Right atrium auricular region (tissue), 2 donors: ENCODE data around the gene ATF4. TPM values are rescaled to one million over a fixed set of nuclear protein-coding genes. Genes with fewer than 3 reads are reported as not detected.

Experiments used
- DNase-seq: peaks from one replicate; pipeline ENCODE4 v3.0.0-alpha.2; 2019; ENCODE audit warnings: low spot score
- H3K27ac ChIP-seq, 2 donors: fragments of 200-600 bp; sonication (generic); 1 replicate in 1 of 2; 2 replicates in 1 of 2; pipeline ENCODE4 v1.5.1; 2016 to 2019
- H3K27me3 ChIP-seq, 2 donors: fragments of 200-600 bp; sonication (generic); one replicate each; pipeline versions ENCODE4 v1.5.1 to v1.6.0; 2017 to 2019
- H3K36me3 ChIP-seq: fragments of 200-600 bp; sonication (generic); one replicate; pipeline ENCODE4 v1.5.1; 2016
- H3K4me1 ChIP-seq, 2 donors: fragments of 200-600 bp; sonication (generic); one replicate each; pipeline versions ENCODE4 v1.5.1 to v1.6.0; 2017 to 2019
- H3K4me3 ChIP-seq, 2 donors: fragments of 200-600 bp; sonication (generic); 1 replicate in 1 of 2; 2 replicates in 1 of 2; pipeline ENCODE4 v1.5.1; 2017 to 2019; ENCODE audit warnings: mild to moderate bottlenecking in 1 of 2, moderate library complexity in 1 of 2
- H3K9me3 ChIP-seq, 2 donors: fragments of 200-600 bp; sonication (generic); one replicate each; pipeline ENCODE4 v1.5.1; 2019
- total RNA-seq, 2 donors: library from RNA; depleted of rRNA; stranded (reverse); fragments of >200 nt; gene quantifications; one replicate each; pipeline ENCODE4 v1.1.0, GENCODE V29; 2016
- TF ChIP-seq, protein P1 (sequence below), 2 donors: fragments of 200-600 bp; sonication (generic); IDR thresholded peaks; one replicate each; pipeline ENCODE4 v1.5.1; 2019; ENCODE audit warnings: antibody characterized with exemption in 2 of 2

Gene ATF4
- total RNA-seq, 2 donors from 2014 or later, result 155 to 256 TPM

DNA sequence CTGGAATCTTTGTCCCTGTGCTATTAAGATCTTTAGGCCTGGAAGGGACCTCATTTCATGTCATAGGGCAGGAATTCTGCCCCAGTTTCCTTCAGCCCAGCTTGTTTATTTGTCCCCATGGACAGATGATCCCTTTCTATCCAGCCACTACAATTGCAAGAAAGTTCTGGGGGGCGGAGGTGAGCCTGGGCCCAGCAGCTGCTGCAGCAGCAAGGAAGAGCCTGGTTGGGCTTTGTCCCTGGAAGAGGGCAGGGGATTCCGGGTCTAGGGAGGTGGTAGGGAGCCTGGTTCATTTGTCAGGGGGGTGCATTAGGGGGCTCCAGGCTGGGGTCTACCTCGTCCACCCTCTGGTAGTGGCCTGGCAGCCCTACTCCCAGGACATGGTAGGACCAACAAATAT, 33.8 kb downstream of the ATF4 start:
- H3K36me3 ChIP-seq, result no peaks in the 10 kb centered on the region
- H3K4me1 ChIP-seq, result peaks cover 0 to 13% of the 10 kb centered on the region in 2 donors
- no peak overlapping the region for H3K27ac ChIP-seq
- no peak for DNase-seq
- no peak overlapping the region for H3K4me3 ChIP-seq
- H3K9me3 ChIP-seq, result no peaks in the 10 kb centered on the region
- peaks cover 8 to 14% of the 10 kb centered on the region in 2 donors for H3K27me3 ChIP-seq
- TF ChIP-seq, protein P1, sequence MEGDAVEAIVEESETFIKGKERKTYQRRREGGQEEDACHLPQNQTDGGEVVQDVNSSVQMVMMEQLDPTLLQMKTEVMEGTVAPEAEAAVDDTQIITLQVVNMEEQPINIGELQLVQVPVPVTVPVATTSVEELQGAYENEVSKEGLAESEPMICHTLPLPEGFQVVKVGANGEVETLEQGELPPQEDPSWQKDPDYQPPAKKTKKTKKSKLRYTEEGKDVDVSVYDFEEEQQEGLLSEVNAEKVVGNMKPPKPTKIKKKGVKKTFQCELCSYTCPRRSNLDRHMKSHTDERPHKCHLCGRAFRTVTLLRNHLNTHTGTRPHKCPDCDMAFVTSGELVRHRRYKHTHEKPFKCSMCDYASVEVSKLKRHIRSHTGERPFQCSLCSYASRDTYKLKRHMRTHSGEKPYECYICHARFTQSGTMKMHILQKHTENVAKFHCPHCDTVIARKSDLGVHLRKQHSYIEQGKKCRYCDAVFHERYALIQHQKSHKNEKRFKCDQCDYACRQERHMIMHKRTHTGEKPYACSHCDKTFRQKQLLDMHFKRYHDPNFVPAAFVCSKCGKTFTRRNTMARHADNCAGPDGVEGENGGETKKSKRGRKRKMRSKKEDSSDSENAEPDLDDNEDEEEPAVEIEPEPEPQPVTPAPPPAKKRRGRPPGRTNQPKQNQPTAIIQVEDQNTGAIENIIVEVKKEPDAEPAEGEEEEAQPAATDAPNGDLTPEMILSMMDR (IDR thresholded peaks at IDR 0.05), result no peak

DNA sequence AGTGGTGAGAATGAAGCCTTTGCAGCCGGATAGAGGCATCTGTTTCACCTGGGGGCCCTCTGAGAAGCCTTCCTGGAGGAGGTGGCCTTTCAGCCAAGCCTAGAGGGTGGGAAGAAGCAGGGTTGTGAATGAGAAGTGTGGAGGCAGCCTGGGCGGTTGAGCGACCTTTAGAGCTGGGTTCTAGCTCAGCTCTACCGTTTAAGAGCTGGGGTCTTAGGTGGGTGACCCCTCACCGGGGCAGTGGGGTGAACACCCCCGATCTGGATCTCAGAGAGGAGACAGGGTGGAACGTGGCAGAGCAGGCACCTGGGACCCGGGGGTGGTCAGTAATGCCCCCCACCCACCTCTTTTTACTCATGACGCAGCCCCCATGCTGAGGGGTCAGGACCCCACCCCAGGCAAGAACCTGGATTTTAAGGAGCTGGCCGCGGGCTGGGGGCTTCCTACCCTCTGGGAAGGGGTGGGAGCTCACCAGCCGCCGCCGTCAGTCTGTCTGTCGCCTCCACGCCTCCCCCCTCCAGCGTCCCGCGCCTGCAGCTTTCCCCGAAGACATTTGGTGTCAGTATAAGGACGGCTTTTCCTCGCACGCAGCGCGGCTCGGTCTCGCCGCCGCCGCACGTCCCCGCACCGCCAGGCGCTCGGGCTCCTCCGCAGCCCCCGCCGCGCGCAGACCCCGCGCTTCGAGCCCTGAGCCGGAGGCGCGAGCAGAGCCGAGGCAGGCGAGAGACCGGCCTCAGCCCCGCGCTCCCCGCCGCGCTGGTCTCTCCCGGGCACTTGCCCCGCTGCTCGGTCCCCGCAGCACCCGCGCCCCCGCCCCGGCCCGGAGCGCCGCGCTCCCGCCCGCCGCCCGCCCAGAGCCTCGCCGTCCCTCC, 36.8 kb downstream of the ATF4 start:
- peaks cover 8 to 14% of the 10 kb centered on the region in 2 donors for H3K27me3 ChIP-seq
- DNase-seq, result no peak
- TF ChIP-seq, protein P1 (IDR thresholded peaks at IDR 0.05), result peak in 1 of 2 donors; percentile 26
- no peaks in the 10 kb centered on the region for H3K9me3 ChIP-seq
- peaks cover 0 to 13% of the 10 kb centered on the region in 2 donors for H3K4me1 ChIP-seq
- H3K27ac ChIP-seq, result no peak overlapping the region
- H3K36me3 ChIP-seq, result no peaks in the 10 kb centered on the region
- peak overlapping the region in 1 of 2 donors; percentile 31 for H3K4me3 ChIP-seq

DNA sequence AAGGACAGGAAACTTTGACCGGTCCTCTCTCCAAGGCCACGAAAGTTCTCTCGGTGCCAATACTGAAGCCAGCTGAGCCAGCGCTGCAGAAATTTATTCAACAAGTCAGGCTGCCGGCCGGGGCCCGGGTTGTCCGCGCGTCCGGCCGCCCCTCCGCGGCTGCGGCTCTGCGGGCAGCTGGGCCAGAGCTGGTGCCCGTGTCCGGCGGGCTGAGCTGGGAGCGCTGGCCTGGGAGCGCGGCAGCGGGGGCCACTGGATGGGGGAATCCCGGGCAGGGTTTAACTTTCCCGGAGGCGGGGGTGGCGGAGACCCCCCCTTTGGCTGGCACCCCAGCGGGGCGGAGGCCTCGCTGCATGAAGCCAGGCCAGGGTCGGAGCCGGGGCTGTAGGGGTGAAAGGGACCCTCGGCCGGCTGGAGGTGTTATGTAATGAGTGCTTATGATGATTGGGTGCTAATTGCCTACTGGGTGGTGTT, 37.9 kb downstream of the ATF4 start:
- H3K27me3 ChIP-seq, result peaks cover 8 to 14% of the 10 kb centered on the region in 2 donors
- DNase-seq, result no peak
- no peaks in the 10 kb centered on the region for H3K9me3 ChIP-seq
- TF ChIP-seq, protein P1 (IDR thresholded peaks at IDR 0.05), result no peak
- H3K4me3 ChIP-seq, result peak overlapping the region in 1 of 2 donors; percentile 31
- H3K4me1 ChIP-seq, result peaks cover 0 to 13% of the 10 kb centered on the region in 2 donors
- H3K36me3 ChIP-seq, result no peaks in the 10 kb centered on the region
- H3K27ac ChIP-seq, result no peak overlapping the region

DNA sequence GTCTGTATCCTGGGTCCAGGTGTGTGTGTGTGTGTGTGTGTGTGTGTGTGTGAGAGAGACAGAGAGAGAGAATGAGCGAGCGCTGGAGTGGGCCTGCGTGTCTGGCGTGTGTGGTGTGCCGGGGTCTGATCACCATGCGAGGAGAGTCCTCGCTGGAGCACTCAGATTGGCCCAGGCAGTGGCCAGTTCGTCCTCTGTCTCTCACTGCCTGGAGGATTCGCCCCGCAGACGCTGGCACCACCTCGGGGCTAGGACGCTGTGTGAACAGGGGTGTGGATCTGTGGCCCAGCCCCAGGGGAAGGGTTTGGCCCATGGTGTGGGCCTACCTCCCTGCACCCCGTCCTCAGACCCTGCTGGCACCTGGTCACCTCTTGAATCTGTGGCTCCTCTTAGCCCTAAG, 38.6 kb downstream of the ATF4 start:
- H3K36me3 ChIP-seq, result no peaks in the 10 kb centered on the region
- no peaks in the 10 kb centered on the region for H3K9me3 ChIP-seq
- H3K4me3 ChIP-seq, result no peak overlapping the region
- TF ChIP-seq, protein P1 (IDR thresholded peaks at IDR 0.05), result no peak
- no peak overlapping the region for H3K27ac ChIP-seq
- peaks cover 0 to 13% of the 10 kb centered on the region in 2 donors for H3K4me1 ChIP-seq
- peaks cover 8 to 14% of the 10 kb centered on the region in 2 donors for H3K27me3 ChIP-seq
- DNase-seq, result no peak

DNA sequence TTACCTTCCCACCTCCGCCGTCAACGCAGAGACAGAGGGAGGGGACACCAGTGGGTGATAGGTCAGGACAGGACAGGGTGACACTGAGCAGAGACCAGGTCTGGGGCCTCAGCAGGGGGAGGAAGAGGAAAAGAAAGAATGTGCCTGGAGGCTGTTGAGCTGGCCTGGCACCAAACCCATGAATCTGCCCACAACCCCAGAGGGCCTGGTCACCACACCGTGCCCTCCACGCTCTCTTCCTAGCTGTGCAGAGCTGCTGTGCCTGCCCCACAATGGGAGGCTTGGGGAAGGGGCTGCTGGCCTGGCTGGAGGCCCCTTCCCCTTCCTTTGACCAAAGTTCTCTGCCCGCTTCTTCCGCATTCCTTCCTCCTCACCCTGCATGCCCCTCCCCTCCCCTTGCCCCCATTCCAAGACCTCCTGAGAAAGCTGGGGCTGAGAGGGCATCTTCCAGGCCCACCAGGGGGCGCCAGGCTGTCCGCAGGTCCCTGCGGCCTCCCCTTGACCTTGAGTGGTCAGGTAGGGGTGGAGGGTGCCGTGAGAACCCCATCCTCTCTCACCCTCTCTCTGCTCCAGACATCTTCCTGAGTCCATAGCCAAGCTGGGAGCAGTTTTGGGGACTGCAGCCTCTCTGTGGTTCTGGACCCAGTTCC, 39.2 kb downstream of the ATF4 start:
- Histone ChIP-seq H3K4me3 (no peak overlapping the region), H3K4me1 (peaks cover 0 to 13% of the 10 kb centered on the region in 2 donors), H3K27ac (no peak overlapping the region), H3K27me3 (peaks cover 8 to 14% of the 10 kb centered on the region in 2 donors), H3K9me3 (no peaks in the 10 kb centered on the region), H3K36me3 (no peaks in the 10 kb centered on the region)
- DNase-seq, result no peak
- TF ChIP-seq, protein P1 (IDR thresholded peaks at IDR 0.05), result peak in 1 of 2 donors; percentile 33
